NCI-H2196 treated with DMSO at 0.1 percent for 48 hours (cell line): ENCODE results near the gene SMAD3.
A peak's percentile ranks its signal among the peaks of the same experiment; 100 is the strongest.

Experiments used
- DNase-seq: peaks from one replicate; lab custom pipeline; 2025; ENCODE audit not compliant: unreplicated experiment; lab: John Stamatoyannopoulos, UW

Gene SMAD3

GRCh38 chr15:67080118-67080899 lies 14.9 kb downstream of the SMAD3 start:
- no peak for DNase-seq

GRCh38 chr15:67080900-67081431 lies 15.6 kb downstream of the SMAD3 start:
- no peak for DNase-seq

GRCh38 chr15:67082007-67082536 lies 16.7 kb downstream of the SMAD3 start:
- no peak for DNase-seq

GRCh38 chr15:67083135-67083762 lies 17.8 kb downstream of the SMAD3 start:
- DNase-seq = no peak

- no peak for DNase-seq
Observed at GRCh38 chr15:67084561-67084960, 19.2 kb downstream of the SMAD3 start.

- no peak for DNase-seq
Observed at GRCh38 chr15:67085237-67085817, 19.9 kb downstream of the SMAD3 start.

GRCh38 chr15:67085818-67086636 lies 20.6 kb downstream of the SMAD3 start:
- DNase-seq = no peak

- no peak for DNase-seq
Observed at GRCh38 chr15:67086637-67086914, 21.2 kb downstream of the SMAD3 start.

GRCh38 chr15:67087507-67088172 lies 22.2 kb downstream of the SMAD3 start:
- DNase-seq = no peak

- DNase-seq = no peak
Observed at GRCh38 chr15:67089217-67090193, 24.1 kb downstream of the SMAD3 start.

GRCh38 chr15:67090297-67091070 lies 25.1 kb downstream of the SMAD3 start:
- no peak for DNase-seq

- peak; percentile 15 for DNase-seq
Observed at GRCh38 chr15:67091071-67091979, 25.9 kb downstream of the SMAD3 start.

- DNase-seq = no peak
Observed at GRCh38 chr15:67091980-67092677, 26.7 kb downstream of the SMAD3 start.

- no peak for DNase-seq
Observed at GRCh38 chr15:67092752-67093503, 27.5 kb downstream of the SMAD3 start.

- no peak for DNase-seq
Observed at GRCh38 chr15:67093504-67093862, 28.1 kb downstream of the SMAD3 start.
